Esophagus muscularis mucosa (tissue), 4 donors: ENCODE measurements around the gene KIF17. TPM values are rescaled to one million over a fixed set of nuclear protein-coding genes. Genes with fewer than 3 reads are reported as not detected.

Experiments used
- DNase-seq: peaks from one replicate; pipeline ENCODE4 v3.0.0-alpha.2; 2017; ENCODE audit errors: extremely low spot score
- H3K27ac ChIP-seq, 4 donors: fragments of 200-600 bp; sonication (generic); replicated peaks in 1 of 4; 1 replicate in 3 of 4; 2 replicates in 1 of 4; pipeline ENCODE4 v1.5.1; 2016 to 2019; ENCODE audit warnings: mild to moderate bottlenecking in 1 of 4
- H3K27me3 ChIP-seq, 4 donors: fragments of 200-600 bp; sonication (generic); one replicate each; pipeline versions ENCODE4 v1.5.1 to v1.6.0; 2016 to 2019
- H3K36me3 ChIP-seq, 4 donors: fragments of 200-600 bp; sonication (generic); one replicate each; pipeline ENCODE4 v1.5.1; 2016 to 2019
- H3K4me1 ChIP-seq, 4 donors: fragments of 200-600 bp; sonication (generic); one replicate each; pipeline ENCODE4 v1.5.1; 2016 to 2019
- H3K4me3 ChIP-seq, 4 donors: fragments of 200-600 bp; sonication (generic); 1 replicate in 2 of 4; 2 replicates in 2 of 4; pipeline ENCODE4 v1.5.1; 2016 to 2019; ENCODE audit warnings: mild to moderate bottlenecking in 4 of 4, moderate library complexity in 1 of 4
- H3K9me3 ChIP-seq, 4 donors: fragments of 200-600 bp; sonication (generic); 1 replicate in 3 of 4; 2 replicates in 1 of 4; pipeline ENCODE4 v1.5.1; 2016 to 2019
- EP300 ChIP-seq: sonication (generic); formaldehyde crosslinking; IDR thresholded peaks from one replicate; pipeline ENCODE4 v1.6.1; 2017; ENCODE audit warnings: antibody characterized with exemption
- POLR2A ChIP-seq: fragments of 450-650 bp; IDR thresholded peaks from one replicate; pipeline ENCODE4 v1.6.1; 2017; ENCODE audit warnings: antibody characterized with exemption, moderate library complexity, mild to moderate bottlenecking, low read depth
- POLR2AphosphoS5 ChIP-seq, 2 donors: sonication (generic); formaldehyde crosslinking; IDR thresholded peaks; one replicate each; pipeline ENCODE4 v1.6.1; 2017; ENCODE audit warnings: antibody characterized with exemption in 2 of 2
- WGBS: methylation state at CpG from one replicate; pipeline ENCODE4 v1.1.5; 2018; 5-methylcytosine and 5-hydroxymethylcytosine counted together
- intact Hi-C: fragments of 100-400 bp; cut with DNase I; formaldehyde crosslinking; loops from one replicate; pipeline ENCODE4 v1.15.1; 2023
- total RNA-seq, 4 donors: library from RNA; depleted of rRNA; stranded (reverse); fragments of >200 nt; gene quantifications; one replicate each; pipeline versions ENCODE4 v1.1.0 to v1.2.1, GENCODE V29; 2016
- TF ChIP-seq, protein P1 (sequence below), 3 experiments: fragments of 200-600 bp in 2 of 3; fragments of 450-650 bp in 1 of 3; sonication (generic) in 2 of 3; IDR thresholded peaks; one replicate each; pipeline ENCODE4 v1.5.1; 2017 to 2019; ENCODE audit warnings: antibody characterized with exemption in 3 of 3, mild to moderate bottlenecking in 2 of 3, moderate library complexity in 1 of 3

The KIF17 gene
- total RNA-seq, 4 donors from 2014 or later, result 2.0 to 7.3 (median 3.4) TPM

- Histone ChIP-seq H3K27ac (peak overlapping the region in 3 of 4 donors; percentile 28 to 51 (median 40)), H3K9me3 (no peaks in the 10 kb centered on the region), H3K27me3 (no peaks in the 10 kb centered on the region), H3K36me3 (peaks cover 0 to 10% (median 0%) of the 10 kb centered on the region in 4 donors), H3K4me1 (peaks cover 8 to 9% (median 9%) of the 10 kb centered on the region in 4 donors), H3K4me3 (no peak overlapping the region)
- DNase-seq, result no peak
- 81% methylated on average over 15 of the region's 16 CpGs for WGBS
- intact Hi-C loops, result no loop called here
- TF ChIP-seq POLR2A (no peak), POLR2AphosphoS5 (IDR thresholded peaks at IDR 0.05) (no peak), EP300 (no peak)
- TF ChIP-seq, protein P1, sequence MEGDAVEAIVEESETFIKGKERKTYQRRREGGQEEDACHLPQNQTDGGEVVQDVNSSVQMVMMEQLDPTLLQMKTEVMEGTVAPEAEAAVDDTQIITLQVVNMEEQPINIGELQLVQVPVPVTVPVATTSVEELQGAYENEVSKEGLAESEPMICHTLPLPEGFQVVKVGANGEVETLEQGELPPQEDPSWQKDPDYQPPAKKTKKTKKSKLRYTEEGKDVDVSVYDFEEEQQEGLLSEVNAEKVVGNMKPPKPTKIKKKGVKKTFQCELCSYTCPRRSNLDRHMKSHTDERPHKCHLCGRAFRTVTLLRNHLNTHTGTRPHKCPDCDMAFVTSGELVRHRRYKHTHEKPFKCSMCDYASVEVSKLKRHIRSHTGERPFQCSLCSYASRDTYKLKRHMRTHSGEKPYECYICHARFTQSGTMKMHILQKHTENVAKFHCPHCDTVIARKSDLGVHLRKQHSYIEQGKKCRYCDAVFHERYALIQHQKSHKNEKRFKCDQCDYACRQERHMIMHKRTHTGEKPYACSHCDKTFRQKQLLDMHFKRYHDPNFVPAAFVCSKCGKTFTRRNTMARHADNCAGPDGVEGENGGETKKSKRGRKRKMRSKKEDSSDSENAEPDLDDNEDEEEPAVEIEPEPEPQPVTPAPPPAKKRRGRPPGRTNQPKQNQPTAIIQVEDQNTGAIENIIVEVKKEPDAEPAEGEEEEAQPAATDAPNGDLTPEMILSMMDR (IDR thresholded peaks at IDR 0.05), result no peak
These were observed 51.7 kb downstream of the KIF17 start for GRCh38 chr1:20666146-20666545.

GRCh38 chr1:20665726-20666125, 52.1 kb downstream of the KIF17 start:
- Histone ChIP-seq H3K36me3 (peaks cover 0 to 6% (median 0%) of the 10 kb centered on the region in 4 donors), H3K27me3 (no peaks in the 10 kb centered on the region)

GRCh38 chr1:20663969-20664715, 53.7 kb downstream of the KIF17 start:
- TF ChIP-seq EP300 (no peak), POLR2A (no peak), POLR2AphosphoS5 (IDR thresholded peaks at IDR 0.05) (no peak)
- TF ChIP-seq, protein P1 (IDR thresholded peaks at IDR 0.05), result no peak
- Histone ChIP-seq H3K27ac (no peak overlapping the region), H3K36me3 (peaks cover 0 to 7% (median 0%) of the 10 kb centered on the region in 4 donors), H3K27me3 (no peaks in the 10 kb centered on the region), H3K9me3 (no peaks in the 10 kb centered on the region), H3K4me3 (no peak overlapping the region), H3K4me1 (peaks cover 21 to 27% (median 25%) of the 10 kb centered on the region in 4 donors)
- intact Hi-C loops, result no loop called here
- DNase-seq, result no peak
- 78% methylated on average over 9 of the region's 12 CpGs for WGBS

More at GRCh38 chr1:20665726-20666125, 52.1 kb downstream of the KIF17 start:
- 81% methylated on average over 7 of the region's 12 CpGs for WGBS
- intact Hi-C loops, result no loop called here
- Histone ChIP-seq H3K4me3 (no peak overlapping the region), H3K9me3 (no peaks in the 10 kb centered on the region), H3K4me1 (peaks cover 8 to 11% (median 10%) of the 10 kb centered on the region in 4 donors), H3K27ac (peak overlapping the region in 2 of 4 donors; percentile 23 to 28)
- TF ChIP-seq POLR2AphosphoS5 (IDR thresholded peaks at IDR 0.05) (no peak), POLR2A (no peak), EP300 (no peak)
- TF ChIP-seq, protein P1 (IDR thresholded peaks at IDR 0.05), result no peak
- DNase-seq, result no peak

GRCh38 chr1:20663365-20663764, 54.4 kb downstream of the KIF17 start:
- Histone ChIP-seq H3K27ac (no peak overlapping the region), H3K4me3 (no peak overlapping the region), H3K36me3 (peaks cover 0 to 11% (median under 1%) of the 10 kb centered on the region in 4 donors), H3K4me1 (peaks cover 29 to 35% (median 33%) of the 10 kb centered on the region in 4 donors), H3K9me3 (no peaks in the 10 kb centered on the region), H3K27me3 (no peaks in the 10 kb centered on the region)
- intact Hi-C loops, result no loop called here
- TF ChIP-seq POLR2AphosphoS5 (IDR thresholded peaks at IDR 0.05) (no peak), POLR2A (no peak), EP300 (no peak)
- TF ChIP-seq, protein P1 (IDR thresholded peaks at IDR 0.05), result no peak
- no peak for DNase-seq
- WGBS, result 79% methylated on average over 1 of the region's 1 CpG
